ENCODE results near the gene DNAJB1.
"Not testable (repeated sequence)": the region's sequence is repeated elsewhere in the genome, so short reads cannot be mapped to it uniquely, and the experiment has no call there.

DNAJB1 gene

DNA sequence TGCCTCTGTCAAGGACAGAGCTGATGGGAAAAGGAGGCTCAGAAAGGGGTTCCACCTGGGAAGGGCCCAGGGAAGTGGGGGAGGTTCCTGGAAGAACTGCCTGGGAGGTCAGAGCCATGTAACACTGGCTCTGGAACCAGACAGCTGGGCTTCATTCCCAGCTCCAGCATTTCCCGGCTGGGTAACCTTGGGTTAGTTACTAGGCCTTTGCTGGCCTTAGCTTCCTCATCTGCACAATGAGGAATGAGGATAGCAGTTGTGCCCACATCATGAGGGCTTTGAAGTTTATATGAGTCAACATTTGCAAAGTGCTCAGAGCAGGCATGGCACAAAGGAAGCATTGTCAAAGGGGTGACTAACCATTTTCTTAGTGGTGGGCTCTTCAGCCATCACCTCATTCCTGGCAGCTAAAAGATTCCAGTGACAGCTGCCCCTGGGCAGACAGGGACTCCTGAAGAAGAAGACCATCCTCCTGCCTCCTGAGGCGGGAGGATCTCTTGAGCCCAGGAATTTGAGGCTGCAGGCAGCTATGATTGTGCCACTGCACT lies 1.7 kb upstream of the DNAJB1 start:
- no peak for DNase-seq

- DNase-seq: no peak
Observed at GRCh38 chr19:14519245-14519859, 1.2 kb upstream of the DNAJB1 start.

GRCh38 chr19:14517446-14517839 lies 754 bp downstream of the DNAJB1 start:
- no peak for DNase-seq

GRCh38 chr19:14516746-14517438 lies 1.3 kb downstream of the DNAJB1 start:
- peak in 1 of 2 donors; percentile 48 for DNase-seq

DNA sequence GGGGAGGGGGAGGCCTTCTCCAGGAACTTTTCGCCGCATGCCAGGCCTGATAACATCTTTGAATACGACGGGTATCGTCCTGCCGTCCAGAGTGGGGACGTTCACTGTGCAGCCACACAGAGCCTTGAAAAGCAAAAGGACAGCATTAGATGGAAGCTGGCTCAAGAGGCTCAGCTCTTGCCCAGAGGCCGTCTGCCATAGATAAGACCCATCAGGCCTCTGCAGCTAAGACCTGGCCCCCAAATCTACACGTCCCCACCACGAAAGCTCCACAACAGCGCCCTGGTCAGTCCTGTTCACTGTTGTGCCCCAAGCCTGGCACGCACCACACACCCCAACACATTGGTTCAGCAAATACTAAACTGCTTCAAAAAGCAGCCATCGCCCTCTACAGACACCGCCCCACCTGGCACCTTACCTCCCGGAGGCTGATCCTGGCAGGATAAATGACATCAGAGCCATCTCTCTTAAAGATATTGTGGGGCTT lies 2.1 kb downstream of the DNAJB1 start:
- no peak for DNase-seq

GRCh38 chr19:14515501-14516047 lies 2.6 kb downstream of the DNAJB1 start:
- no peak for DNase-seq

- peak; percentile 41 to 44 for DNase-seq
Observed at GRCh38 chr19:14514215-14514863, 3.9 kb downstream of the DNAJB1 start.

DNA sequence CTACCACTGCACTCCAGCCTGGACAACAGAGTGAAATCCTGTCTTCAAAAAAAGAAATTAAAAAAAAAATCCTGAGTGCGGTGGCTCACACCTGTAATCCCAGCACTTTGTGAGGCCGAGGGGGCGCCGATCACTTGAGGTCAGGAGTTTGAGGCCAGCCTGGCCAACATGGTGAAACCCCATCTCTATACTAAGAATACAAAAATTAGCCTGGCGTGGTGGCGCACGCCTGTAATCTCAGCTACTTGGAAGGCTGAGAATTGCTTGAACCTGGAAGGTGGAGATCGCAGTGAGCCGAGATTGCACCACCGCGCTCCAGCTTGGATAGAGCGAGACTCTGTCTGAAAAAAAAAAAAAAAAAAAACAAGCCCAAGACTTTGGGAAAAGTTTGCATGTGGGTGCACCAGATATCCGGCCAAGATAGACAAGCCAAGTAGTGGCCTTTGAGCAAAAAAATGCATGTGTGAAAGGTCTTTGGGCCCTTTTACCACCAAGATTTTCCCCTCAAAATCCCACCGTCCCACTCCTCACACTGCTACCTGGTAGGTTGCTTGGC lies 5.7 kb downstream of the DNAJB1 start:
- DNase-seq: peak; percentile 37 to 43

DNA sequence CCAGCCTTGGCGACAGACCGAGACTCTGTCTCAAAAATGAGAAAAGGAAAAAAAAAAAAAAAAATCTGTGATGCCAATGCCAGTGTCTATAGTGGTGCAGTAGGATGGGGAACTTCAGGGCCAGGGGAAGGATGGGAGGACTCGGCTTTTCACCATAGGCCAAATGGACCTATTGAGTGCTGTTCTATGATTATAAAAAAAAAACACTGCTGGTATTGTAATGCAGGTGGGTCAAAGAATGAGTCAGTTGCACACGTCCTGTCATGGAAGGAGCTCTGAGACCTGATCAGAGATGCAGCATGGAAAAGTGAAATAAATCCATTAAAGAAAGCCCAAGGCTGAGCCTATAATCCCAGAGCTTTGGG lies 7.0 kb downstream of the DNAJB1 start:
- DNase-seq: no peak

DNA sequence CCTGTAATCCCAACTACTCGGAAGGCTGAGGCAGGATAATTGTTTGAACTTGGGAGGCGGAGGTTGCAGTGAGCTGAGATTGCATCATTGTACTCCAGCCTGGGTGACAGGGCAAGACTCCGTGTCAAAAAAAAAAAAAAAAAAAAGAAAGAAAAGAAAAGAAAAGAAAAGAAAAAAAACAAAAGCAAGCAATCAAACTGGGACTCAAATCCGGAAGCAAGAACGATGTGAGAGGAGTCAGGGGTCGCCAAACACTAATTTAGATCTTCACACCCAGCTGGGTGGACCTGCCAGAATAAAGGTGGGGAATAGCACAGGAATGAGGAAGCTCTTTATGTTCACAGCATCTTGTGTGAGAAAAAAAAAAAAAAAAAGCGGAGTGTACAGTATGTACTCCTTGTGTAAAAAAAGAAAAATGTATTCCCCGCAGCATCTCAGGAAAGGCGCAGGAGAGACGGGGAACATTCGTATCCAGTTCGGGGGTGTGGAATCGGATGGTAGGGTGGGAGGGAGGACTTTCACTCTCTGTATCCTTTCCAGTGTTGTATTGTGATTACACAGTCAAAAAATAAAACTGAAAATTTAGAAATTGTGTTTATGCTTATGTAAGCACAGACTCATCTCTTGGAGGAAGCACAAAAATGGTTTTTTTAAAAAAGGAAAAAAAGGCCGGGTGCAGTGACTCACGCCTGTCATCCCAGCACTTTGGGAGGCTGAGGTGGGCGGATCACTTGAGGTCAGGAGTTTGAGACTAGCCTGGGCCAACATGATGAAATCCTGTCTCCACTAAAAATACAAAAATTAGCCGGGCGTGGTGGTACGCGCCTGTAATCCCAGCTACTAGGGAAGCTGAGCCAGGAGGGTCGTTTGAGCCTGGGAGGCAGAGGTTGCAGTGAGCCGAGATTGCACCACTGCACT lies 7.6 kb downstream of the DNAJB1 start:
- DNase-seq: peak in 1 of 2 donors; percentile 62

DNA sequence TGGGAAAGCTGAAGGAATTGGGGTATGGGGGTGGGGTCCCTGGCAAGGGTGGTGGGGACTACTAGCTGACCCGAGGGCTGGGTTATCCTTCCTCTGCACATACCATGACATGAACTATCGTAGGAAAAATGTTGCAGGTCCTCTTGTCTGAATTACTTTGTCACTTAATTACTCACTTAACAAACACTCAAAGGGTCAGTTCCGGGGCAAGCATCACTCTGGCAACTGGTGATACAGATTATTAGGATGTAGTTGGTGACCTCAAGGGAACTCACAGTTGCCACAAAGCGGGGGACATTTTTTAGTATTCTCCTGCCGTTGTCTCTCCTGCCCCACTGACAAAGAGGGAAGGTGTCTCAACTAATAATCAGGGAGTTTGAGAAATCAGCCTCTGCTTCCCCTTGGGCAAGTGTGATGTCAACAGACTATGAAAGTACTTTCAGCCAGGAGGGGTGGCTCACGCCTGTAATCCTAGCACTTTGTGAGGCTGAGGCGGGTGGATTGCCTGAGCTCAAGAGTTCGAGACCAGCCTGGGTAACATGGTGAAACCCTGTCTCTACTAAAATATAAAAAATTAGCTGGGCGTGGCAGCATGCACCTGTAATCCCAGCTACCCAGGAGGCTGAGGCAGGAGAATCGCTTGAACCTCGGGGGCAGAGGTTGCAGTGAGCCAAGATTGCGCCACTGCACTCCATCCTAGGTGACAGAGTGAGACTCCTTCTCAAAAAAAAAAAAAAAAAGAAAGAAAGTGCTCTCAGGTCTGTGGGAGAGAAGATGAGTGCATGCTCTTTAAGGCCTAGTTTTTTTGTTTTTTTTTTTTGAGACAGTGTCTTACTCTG lies 10.3 kb downstream of the DNAJB1 start:
- no peak for DNase-seq

DNA sequence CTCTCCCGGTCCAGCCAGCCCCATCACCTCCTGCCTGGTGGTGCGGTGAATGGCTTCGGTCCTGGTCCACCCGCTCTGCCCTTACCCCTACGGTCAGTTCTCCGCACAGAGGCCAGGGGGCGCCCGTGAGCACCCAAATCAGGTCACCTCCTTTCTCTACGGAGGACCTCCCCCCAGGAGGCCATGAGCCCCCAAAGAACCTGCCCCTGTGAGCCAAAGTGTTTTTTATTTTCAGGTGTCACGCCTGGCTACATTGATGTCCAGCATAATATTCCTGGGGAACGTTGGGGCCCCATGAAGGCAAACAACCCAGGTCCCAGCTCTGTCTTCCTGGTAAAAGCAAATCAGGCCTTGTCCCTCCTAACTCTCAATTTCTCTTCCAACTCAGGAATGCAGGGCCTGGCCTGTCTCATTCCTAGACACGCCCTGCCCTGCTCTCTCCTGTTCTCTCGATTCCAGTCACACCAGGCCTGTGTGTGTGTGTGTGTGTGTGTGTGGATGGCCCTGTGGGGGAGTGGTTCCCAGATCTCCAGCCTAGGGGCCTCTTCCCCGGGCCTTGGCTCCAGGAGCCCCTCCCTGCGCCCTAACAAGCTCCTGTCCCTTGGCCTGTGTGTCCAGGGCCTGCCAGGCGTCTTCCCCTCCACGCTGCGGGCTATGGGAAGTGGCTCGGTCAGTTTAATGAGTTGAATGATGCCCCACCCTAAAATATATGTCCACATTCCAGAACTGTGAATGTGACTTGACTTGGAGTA lies 12.5 kb downstream of the DNAJB1 start:
- peak; percentile 77 to 80 for DNase-seq

- not testable (repeated sequence) for DNase-seq
Observed at GRCh38 chr19:14504575-14504974, 13.6 kb downstream of the DNAJB1 start.

- no peak for DNase-seq
Observed at GRCh38 chr19:14503285-14503684, 14.9 kb downstream of the DNAJB1 start.

- DNase-seq: no peak
Observed at GRCh38 chr19:14502334-14503092, 15.7 kb downstream of the DNAJB1 start.

DNA sequence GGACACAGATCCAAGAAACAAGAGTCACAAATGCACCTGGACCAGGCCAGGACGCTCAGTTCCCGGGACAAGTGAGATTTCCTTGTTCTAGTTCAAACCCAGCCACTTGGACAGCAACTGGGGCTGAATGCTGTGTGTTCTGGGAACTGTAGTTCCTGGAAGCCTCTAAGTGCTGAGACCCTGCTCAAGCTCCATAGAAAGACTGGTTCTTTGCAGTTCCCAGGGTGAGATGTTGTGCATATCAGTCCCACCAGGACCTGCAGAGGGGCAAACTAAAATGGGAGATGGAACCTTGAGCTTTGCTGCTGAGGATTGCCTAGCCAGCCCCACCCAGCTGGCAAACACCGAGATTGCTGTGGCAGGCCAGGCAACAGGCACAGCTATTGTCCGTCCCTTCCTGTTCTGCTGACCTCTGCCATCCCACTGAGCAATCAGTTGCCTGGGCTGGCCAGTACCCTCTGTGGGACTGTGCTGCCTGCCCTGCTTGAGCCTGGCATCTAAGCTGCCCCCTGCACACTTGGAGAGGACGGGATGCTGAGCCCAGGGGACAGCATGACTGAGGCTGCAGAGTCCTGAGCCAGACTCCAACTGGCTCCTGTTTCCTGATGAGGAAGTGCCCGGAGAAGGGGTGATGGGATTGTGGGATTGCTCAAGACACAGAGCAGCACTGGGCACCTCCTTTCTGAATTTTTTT lies 20.8 kb downstream of the DNAJB1 start:
- no peak for DNase-seq

DNA sequence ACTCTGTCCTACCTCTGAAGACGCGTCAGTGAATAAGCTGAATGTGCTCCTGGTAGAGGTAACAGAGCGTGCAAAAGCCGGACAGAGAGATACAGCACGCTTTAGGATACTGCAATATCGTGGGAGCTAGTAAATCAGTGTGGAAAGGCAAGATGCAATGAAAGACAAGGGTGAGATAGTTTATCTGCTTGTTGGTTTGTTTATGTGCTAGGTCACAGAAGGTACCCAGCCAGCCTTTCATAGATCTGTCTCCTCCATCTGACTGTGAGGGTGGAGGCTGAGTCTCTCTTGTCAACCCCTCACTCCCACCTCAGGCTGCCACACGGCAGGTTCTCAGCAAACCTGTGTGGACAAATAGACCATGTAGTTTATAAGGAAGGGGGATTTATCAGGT lies 21.4 kb downstream of the DNAJB1 start:
- no peak for DNase-seq

DNA sequence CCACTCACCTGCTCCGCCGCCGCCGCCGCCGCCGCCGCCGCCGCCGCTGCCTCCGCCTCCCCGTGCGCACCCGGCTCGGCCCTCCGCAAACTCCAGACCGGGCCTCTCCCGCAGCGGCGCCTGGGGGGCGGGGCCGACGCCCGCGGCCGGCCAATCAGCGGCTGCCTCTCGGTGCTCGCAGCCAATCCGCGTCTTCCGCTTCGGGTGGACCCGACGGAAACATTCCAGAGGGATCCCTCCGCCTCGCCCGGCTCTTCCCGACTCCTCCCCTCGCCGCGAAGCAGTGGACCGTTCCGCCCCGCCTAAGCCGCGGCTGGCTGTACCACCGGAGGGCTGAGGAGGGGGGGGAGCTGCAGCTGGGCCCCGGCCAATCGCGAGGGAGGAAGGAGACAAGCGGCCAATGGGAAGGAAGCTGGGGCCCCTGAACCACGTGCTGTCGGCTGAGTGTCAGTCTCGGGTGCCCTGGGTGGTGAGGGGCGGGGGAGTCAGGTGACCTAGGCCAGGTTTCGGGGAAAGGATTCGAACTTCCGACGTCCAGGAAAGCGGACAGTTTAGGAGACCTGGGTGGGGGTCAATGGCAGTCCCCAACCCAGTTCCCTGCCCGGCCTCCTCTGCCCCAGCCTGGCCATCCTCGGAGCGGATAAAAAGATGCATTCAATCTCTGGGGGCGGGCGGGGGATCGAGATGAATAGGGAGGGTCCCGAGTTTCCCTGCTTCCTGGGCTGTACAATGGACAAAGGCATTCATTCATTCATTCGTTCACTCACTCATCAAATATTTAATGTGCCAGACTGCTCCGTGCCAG lies 22.0 kb downstream of the DNAJB1 start, which contains the start of gene GIPC1:
GIPC1 (minus strand) TSS at position 99 of the 805 bp plus-strand sequence. CDS start 13,151 bp downstream, outside the sequence.
- peak; percentile 81 to 87 for DNase-seq
